Panc1 (cell line): Measurements from ENCODE around the gene PLEKHD1. TPM values are rescaled to one million over a fixed set of nuclear protein-coding genes. Genes with fewer than 3 reads are reported as not detected.

Experiments used
- ATAC-seq: fragments of 200-7000 bp; cut with Tn5 transposase; 2 replicates; pipeline ENCODE4 v1.9.1; 2020; ENCODE audit warnings: mild to moderate bottlenecking, moderate library complexity
- BruUV-seq: library from RNA; stranded (reverse); fragments of 400-500 nt; replicated peaks from 2 replicates; lab custom pipeline; 2021; lab: Mats Ljungman, UMichigan
- CTCF ChIA-PET: fragments of 300-600 bp; sonication (Branson Sonifier 250); formaldehyde crosslinking; loops from one replicate; lab custom pipeline; 2022; ENCODE audit warnings: antibody characterized with exemption; lab: Charles Lee
- POLR2A ChIA-PET: fragments of 300-600 bp; sonication (Branson Sonifier 250); formaldehyde crosslinking; loops from one replicate; lab custom pipeline; 2022; ENCODE audit warnings: antibody characterized with exemption; lab: Charles Lee
- DNase-seq: peaks from one replicate; pipeline ENCODE4 v3.0.0-alpha.2; 2010; ENCODE audit warnings: low read depth, low spot score
- H3K27ac ChIP-seq: 2 replicates; pipeline ENCODE4 v1.5.1; 2011; ENCODE audit warnings: mild to moderate bottlenecking, low read length, inconsistent platforms
- H3K27me3 ChIP-seq: fragments of 200-500 bp; sonication (Bioruptor generic); 2 replicates; pipeline ENCODE4 v1.6.0; 2014; ENCODE audit warnings: low read length, inconsistent platforms; ENCODE audit not compliant: control insufficient read depth, insufficient read depth
- H3K36me3 ChIP-seq: fragments of 200-500 bp; sonication (Bioruptor generic); 2 replicates; pipeline ENCODE4 v1.5.1; 2014; ENCODE audit warnings: inconsistent platforms, mild to moderate bottlenecking, low read length, moderate library complexity; ENCODE audit not compliant: control insufficient read depth, insufficient read depth
- H3K4me1 ChIP-seq: 2 replicates; pipeline ENCODE4 v1.5.1; 2011; ENCODE audit warnings: inconsistent platforms, mild to moderate bottlenecking, low read length, moderate library complexity; ENCODE audit not compliant: control insufficient read depth, insufficient read depth
- H3K4me3 ChIP-seq, 2 experiments: 2 replicates each; pipeline ENCODE4 v1.5.1; 2011 to 2012; ENCODE audit warnings: low read depth in 2 of 2, low read length in 2 of 2, mild to moderate bottlenecking in 2 of 2, inconsistent platforms in 1 of 2, moderate library complexity in 1 of 2
- H3K9me3 ChIP-seq: fragments of 200-500 bp; sonication (Bioruptor generic); 2 replicates; pipeline ENCODE4 v1.5.1; 2014; ENCODE audit warnings: low read depth, mild to moderate bottlenecking, inconsistent platforms, low read length, moderate library complexity; ENCODE audit not compliant: control insufficient read depth, insufficient read depth
- POLR2AphosphoS5 ChIP-seq: IDR thresholded peaks from 2 replicates; pipeline ENCODE4 v1.6.1; 2012; ENCODE audit warnings: mild to moderate bottlenecking, low read depth, low read length, moderate library complexity
- SIN3A ChIP-seq: IDR thresholded peaks from 2 replicates; pipeline ENCODE4 v1.6.1; 2012; ENCODE audit warnings: low read depth, mild to moderate bottlenecking, low read length, moderate library complexity, borderline replicate concordance; ENCODE audit not compliant: insufficient read depth
- TCF7L2 ChIP-seq: IDR thresholded peaks from 2 replicates; pipeline ENCODE4 v1.6.1; 2011; ENCODE audit warnings: mild to moderate bottlenecking, low read depth, low read length, inconsistent platforms
- in situ Hi-C: cut with HindIII; loops from 2 replicates; pipeline ENCODE4 v1.10.0; 2016; ENCODE audit warnings: low sequenced_read_pairs, low pct_unique_long_range_greater_than_20kb
- intact Hi-C: fragments of 100-400 bp; cut with micrococcal nuclease; formaldehyde crosslinking; loops from one replicate; pipeline ENCODE4 v1.10.0; 2022; ENCODE audit not compliant: unreplicated experiment
- total RNA-seq: library from RNA; stranded (reverse); gene quantifications from one replicate; pipeline ENCODE4 v1.2.1, GENCODE V29; 2021; ENCODE audit not compliant: unreplicated experiment
- TF ChIP-seq, protein P1 (sequence below): fragments of 450-650 bp; IDR thresholded peaks from 2 replicates; pipeline ENCODE4 v1.5.1; 2017; ENCODE audit warnings: mild to moderate bottlenecking
- TF ChIP-seq, protein P2 (sequence below), 2 experiments: IDR thresholded peaks; 2 replicates each; pipeline ENCODE4 v1.6.1; 2011 to 2012; ENCODE audit warnings: low read depth in 2 of 2, control low read depth in 1 of 2, low read length in 1 of 2, mild to moderate bottlenecking in 1 of 2, moderate library complexity in 1 of 2; ENCODE audit not compliant: insufficient read depth in 1 of 2

Gene PLEKHD1
- total RNA-seq, 1 experiment from 2014 or later, result 0.08 TPM

DNA sequence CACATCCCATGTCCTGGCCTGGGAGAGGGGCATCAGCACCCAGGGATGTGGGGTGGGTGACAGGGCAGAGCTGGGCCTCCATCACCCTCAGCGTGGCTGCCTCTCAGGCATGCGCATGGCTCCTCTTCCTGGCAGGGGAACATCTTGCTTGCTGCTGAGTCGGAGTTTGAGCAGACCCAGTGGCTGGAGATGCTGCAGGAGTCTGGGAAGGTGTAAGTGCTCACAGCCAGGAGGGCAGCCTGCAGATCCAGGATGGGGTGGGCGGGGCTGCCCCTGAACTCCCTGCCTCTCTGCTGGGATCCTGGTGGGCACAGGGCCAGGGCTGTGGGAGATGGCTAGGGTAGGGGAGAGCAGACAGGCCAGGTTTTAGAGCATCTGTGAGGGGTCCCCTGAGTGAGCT lies 16.2 kb downstream of the PLEKHD1 start:
- in situ Hi-C loops, result no loop called here
- BruUV-seq, result no TSS peak

DNA sequence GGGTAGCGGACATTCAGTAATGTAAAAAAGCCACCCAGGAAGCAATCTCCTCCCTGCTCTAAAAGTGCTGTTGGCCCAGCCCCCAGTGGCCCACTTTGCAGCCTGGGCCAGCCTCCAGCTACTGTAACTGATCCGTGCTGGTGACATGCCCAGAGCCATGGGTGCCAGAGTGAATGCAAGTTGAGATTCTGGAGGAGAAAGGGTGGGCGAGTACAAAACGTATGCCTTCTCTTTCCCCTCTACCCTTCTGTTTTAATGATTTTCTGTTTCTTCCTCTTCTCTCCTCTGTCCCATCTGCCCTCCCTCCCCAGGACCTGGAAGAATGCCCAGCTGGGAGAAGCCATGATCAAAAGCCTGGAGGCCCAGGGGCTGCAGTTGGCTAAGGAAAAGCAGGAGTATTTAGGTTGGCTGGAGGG lies 16.9 kb downstream of the PLEKHD1 start:
- ChIA-PET POLR2A (interaction anchor here (0.6 kb wide), 1 partner anchor 1009 kb away, joined by 4 read pairs; no protein-coding TSS in a partner anchor), CTCF (no interaction called here)
- Histone ChIP-seq H3K27me3 (no peaks in the 10 kb centered on the region), H3K27ac (no peak overlapping the region), H3K4me3 (no peak overlapping the region), H3K36me3 (no peaks in the 10 kb centered on the region), H3K9me3 (no peaks in the 10 kb centered on the region), H3K4me1 (no peaks in the 10 kb centered on the region)
- DNase-seq (no peak), ATAC-seq (no peak)
- BruUV-seq, result no TSS peak
- in situ Hi-C loops, result no loop called here
- intact Hi-C loops, result no loop called here
- TF ChIP-seq POLR2AphosphoS5 (no peak), TCF7L2 (no peak)
- TF ChIP-seq, protein P1, sequence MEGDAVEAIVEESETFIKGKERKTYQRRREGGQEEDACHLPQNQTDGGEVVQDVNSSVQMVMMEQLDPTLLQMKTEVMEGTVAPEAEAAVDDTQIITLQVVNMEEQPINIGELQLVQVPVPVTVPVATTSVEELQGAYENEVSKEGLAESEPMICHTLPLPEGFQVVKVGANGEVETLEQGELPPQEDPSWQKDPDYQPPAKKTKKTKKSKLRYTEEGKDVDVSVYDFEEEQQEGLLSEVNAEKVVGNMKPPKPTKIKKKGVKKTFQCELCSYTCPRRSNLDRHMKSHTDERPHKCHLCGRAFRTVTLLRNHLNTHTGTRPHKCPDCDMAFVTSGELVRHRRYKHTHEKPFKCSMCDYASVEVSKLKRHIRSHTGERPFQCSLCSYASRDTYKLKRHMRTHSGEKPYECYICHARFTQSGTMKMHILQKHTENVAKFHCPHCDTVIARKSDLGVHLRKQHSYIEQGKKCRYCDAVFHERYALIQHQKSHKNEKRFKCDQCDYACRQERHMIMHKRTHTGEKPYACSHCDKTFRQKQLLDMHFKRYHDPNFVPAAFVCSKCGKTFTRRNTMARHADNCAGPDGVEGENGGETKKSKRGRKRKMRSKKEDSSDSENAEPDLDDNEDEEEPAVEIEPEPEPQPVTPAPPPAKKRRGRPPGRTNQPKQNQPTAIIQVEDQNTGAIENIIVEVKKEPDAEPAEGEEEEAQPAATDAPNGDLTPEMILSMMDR, result no peak

More for the DNA sequence above, 16.2 kb downstream of the PLEKHD1 start:
- Histone ChIP-seq H3K36me3 (no peaks in the 10 kb centered on the region), H3K4me1 (no peaks in the 10 kb centered on the region), H3K27me3 (no peaks in the 10 kb centered on the region), H3K9me3 (no peaks in the 10 kb centered on the region), H3K4me3 (no peak overlapping the region), H3K27ac (no peak overlapping the region)
- TF ChIP-seq TCF7L2 (no peak), SIN3A (no peak), POLR2AphosphoS5 (no peak)
- TF ChIP-seq, protein P1, result no peak
- TF ChIP-seq, protein P2, sequence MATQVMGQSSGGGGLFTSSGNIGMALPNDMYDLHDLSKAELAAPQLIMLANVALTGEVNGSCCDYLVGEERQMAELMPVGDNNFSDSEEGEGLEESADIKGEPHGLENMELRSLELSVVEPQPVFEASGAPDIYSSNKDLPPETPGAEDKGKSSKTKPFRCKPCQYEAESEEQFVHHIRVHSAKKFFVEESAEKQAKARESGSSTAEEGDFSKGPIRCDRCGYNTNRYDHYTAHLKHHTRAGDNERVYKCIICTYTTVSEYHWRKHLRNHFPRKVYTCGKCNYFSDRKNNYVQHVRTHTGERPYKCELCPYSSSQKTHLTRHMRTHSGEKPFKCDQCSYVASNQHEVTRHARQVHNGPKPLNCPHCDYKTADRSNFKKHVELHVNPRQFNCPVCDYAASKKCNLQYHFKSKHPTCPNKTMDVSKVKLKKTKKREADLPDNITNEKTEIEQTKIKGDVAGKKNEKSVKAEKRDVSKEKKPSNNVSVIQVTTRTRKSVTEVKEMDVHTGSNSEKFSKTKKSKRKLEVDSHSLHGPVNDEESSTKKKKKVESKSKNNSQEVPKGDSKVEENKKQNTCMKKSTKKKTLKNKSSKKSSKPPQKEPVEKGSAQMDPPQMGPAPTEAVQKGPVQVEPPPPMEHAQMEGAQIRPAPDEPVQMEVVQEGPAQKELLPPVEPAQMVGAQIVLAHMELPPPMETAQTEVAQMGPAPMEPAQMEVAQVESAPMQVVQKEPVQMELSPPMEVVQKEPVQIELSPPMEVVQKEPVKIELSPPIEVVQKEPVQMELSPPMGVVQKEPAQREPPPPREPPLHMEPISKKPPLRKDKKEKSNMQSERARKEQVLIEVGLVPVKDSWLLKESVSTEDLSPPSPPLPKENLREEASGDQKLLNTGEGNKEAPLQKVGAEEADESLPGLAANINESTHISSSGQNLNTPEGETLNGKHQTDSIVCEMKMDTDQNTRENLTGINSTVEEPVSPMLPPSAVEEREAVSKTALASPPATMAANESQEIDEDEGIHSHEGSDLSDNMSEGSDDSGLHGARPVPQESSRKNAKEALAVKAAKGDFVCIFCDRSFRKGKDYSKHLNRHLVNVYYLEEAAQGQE (IDR thresholded peaks at IDR 0.05; ENCODE audit: insufficient read depth in 1 of 2, low read depth in 2 of 2, low read length in 1 of 2), result no peak
- ChIA-PET CTCF (no interaction called here), POLR2A (no interaction called here)
- ATAC-seq (no peak), DNase-seq (no peak)
- intact Hi-C loops, result no loop called here
